CD4-positive, alpha-beta T cell (primary cell): ENCODE measurements around the gene ELF1. TPM values are rescaled to one million over a fixed set of nuclear protein-coding genes. Genes with fewer than 3 reads are reported as not detected.

Source experiments
- ATAC-seq: fragments of 200-7000 bp; cut with Tn5 transposase; one replicate; pipeline ENCODE4 v1.10.0; 2022; ENCODE audit warnings: mild to moderate bottlenecking; ENCODE audit not compliant: poor library complexity
- CTCF ChIA-PET: fragments of 350-600 bp; sonication (Branson Sonifier 250); formaldehyde crosslinking; loops from one replicate; lab custom pipeline; 2021; ENCODE audit warnings: antibody characterized with exemption, inconsistent platforms; lab: Charles Lee
- POLR2A ChIA-PET: fragments of 350-600 bp; sonication (Branson Sonifier 250); formaldehyde crosslinking; loops from one replicate; lab custom pipeline; 2021; ENCODE audit warnings: antibody characterized with exemption, inconsistent platforms; lab: Charles Lee
- DNase-seq, 14 experiments: peaks; one replicate each; pipeline ENCODE4 v3.0.0-alpha.2; 2013 to 2020; ENCODE audit warnings: mixed read lengths in 2 of 14
- H3K27ac ChIP-seq, 2 donors: one replicate each; pipeline versions ENCODE4 v1.5.1 to v1.7.0; 2013; ENCODE audit warnings: low read length in 2 of 2, low read depth in 1 of 2, mild to moderate bottlenecking in 1 of 2
- H3K27me3 ChIP-seq, 2 experiments: 1 replicate in 1 of 2; 2 replicates in 1 of 2; pipeline versions ENCODE4 v1.6.1 to v1.7.0; 2013; ENCODE audit warnings: low read length in 2 of 2, control low read depth in 1 of 2, mild to moderate bottlenecking in 1 of 2, moderate library complexity in 1 of 2; ENCODE audit not compliant: insufficient read depth in 2 of 2, control insufficient read depth in 1 of 2
- H3K36me3 ChIP-seq: one replicate; pipeline ENCODE4 v1.6.1; 2013; ENCODE audit warnings: low read length, control low read depth; ENCODE audit not compliant: insufficient read depth
- H3K4me1 ChIP-seq: one replicate; pipeline ENCODE4 v1.6.1; 2013; ENCODE audit warnings: low read length, control low read depth; ENCODE audit not compliant: insufficient read depth
- H3K4me3 ChIP-seq: one replicate; pipeline ENCODE4 v1.5.1; 2013; ENCODE audit warnings: mild to moderate bottlenecking, low read length, moderate library complexity
- H3K9me3 ChIP-seq, 2 experiments: 1 replicate in 1 of 2; 2 replicates in 1 of 2; pipeline versions ENCODE4 v1.6.1 to v1.7.0; 2013; ENCODE audit warnings: low read length in 2 of 2, mild to moderate bottlenecking in 2 of 2, control low read depth in 1 of 2, moderate library complexity in 1 of 2; ENCODE audit not compliant: control insufficient read depth in 1 of 2, insufficient read depth in 1 of 2
- H3K27ac Mint-ChIP-seq: one replicate; pipeline ENCODE4 v1.8.0; 2020; ENCODE audit warnings: mixed read lengths
- H3K27me3 Mint-ChIP-seq: one replicate; pipeline ENCODE4 v1.8.0; 2021; ENCODE audit warnings: mixed read lengths
- H3K36me3 Mint-ChIP-seq: one replicate; pipeline ENCODE4 v1.8.0; 2021; ENCODE audit warnings: low read depth, mixed read lengths
- H3K4me1 Mint-ChIP-seq: one replicate; pipeline ENCODE4 v1.8.0; 2021; ENCODE audit warnings: low read depth, mixed read lengths
- H3K4me3 Mint-ChIP-seq: one replicate; pipeline ENCODE4 v1.8.0; 2020; ENCODE audit warnings: mild to moderate bottlenecking, mixed read lengths
- H3K9me3 Mint-ChIP-seq: one replicate; pipeline ENCODE4 v1.8.0; 2020; ENCODE audit warnings: mixed read lengths
- CTCF ChIP-seq: fragments of 200-600 bp; IDR thresholded peaks from one replicate; pipeline ENCODE4 v1.8.0; 2022; ENCODE audit warnings: antibody characterized with exemption, mild to moderate bottlenecking
- intact Hi-C, 2 experiments: fragments of 100-400 bp; cut with DNase I in 1 of 2; cut with micrococcal nuclease in 1 of 2; formaldehyde crosslinking; loops; one replicate each; pipeline versions ENCODE4 v1.15.1 to v1.9.0; 2023 to 2025; cut with DNase I, micrococcal nuclease
- polyA plus RNA-seq, 2 donors: library from polyadenylated mRNA; unstranded; fragments of 120-200 nt; gene quantifications; one replicate each; pipeline ENCODE4 v1.2.1, GENCODE V29; 2013
- total RNA-seq, 174 experiments: library from RNA in 2 of 174; stranded (reverse) in 2 of 174; gene quantifications; one replicate each; pipeline ENCODE4 v1.2.3 and lab custom pipeline; 2021 to 2026

The ELF1 gene
- total RNA-seq (100 to 1,000 TPM; 354 to 358 TPM), total RNA-seq (lab: John Stamatoyannopoulos, UW) (51.3 to 701 (median 243) reads per million in 172 experiments)
- polyA plus RNA-seq (2013, experiment 1 of 2): 105 TPM
- polyA plus RNA-seq (2013, experiment 2 of 2): 122 TPM

GRCh38 chr13:41019011-41019487, at the start of gene ELF1:
Gene ELF1, minus strand, starts transcription at chr13:41019316. Its CDS starts 37,262 bp downstream, at chr13:40982054.
- Histone ChIP-seq H3K27me3 (no peaks in the 10 kb centered on the region), H3K4me3 (peak within 1 kb of the TSS; percentile 68), H3K4me1 (no peaks in the 10 kb centered on the region), H3K9me3 (no peaks in the 10 kb centered on the region), H3K27ac (peak within 1 kb of the TSS; percentile 77 to 85), H3K36me3 (peaks cover 5% of the 10 kb centered on the region)
- peak within 1 kb of the TSS; percentile 94 for H3K27ac Mint-ChIP-seq
- no peak for TF ChIP-seq CTCF
- H3K9me3 Mint-ChIP-seq: no peaks in the 10 kb centered on the region
- intact Hi-C loops: loop anchor here (1.0 to 10.0 kb wide), 7 partner anchors 11 to 1256 kb away; partner anchors contain the start of genes AKAP11 (in 1 of the 2) and WBP4 (in 1 of the 2)
- H3K4me3 Mint-ChIP-seq: peak within 1 kb of the TSS; percentile 94
- peaks cover 34% of the 10 kb centered on the region for H3K36me3 Mint-ChIP-seq
- ChIA-PET CTCF (interaction anchor here (0.8 to 4.4 kb wide), 7 partner anchors 11 to 44 kb away, joined by 3 to 29 read pairs (median 11); no protein-coding TSS in a partner anchor), POLR2A (interaction anchor here (0.6 to 9.3 kb wide), 27 partner anchors 8 to 1253 kb away, joined by 3 to 152 read pairs (median 6); partner anchors contain the start of genes AKAP11 and WBP4)
- ATAC-seq (peak; percentile 89), DNase-seq (peak in 13 of 14 experiments; percentile 39 to 89 (median 53))
- no peaks in the 10 kb centered on the region for H3K27me3 Mint-ChIP-seq
- peaks cover 49% of the 10 kb centered on the region for H3K4me1 Mint-ChIP-seq

- intact Hi-C loops: loop anchor here in 1 of 2 experiments (10.0 kb wide), 1 partner anchor 250 kb away; the partner anchor contains the start of gene NAA16
These were observed 46.0 kb upstream of the ELF1 start for GRCh38 chr13:41065078-41065477.

GRCh38 chr13:41064493-41064892, 45.4 kb upstream of the ELF1 start:
- Mint-ChIP-seq H3K36me3 (peaks cover 91% of the 10 kb centered on the region), H3K27me3 (peaks cover 14% of the 10 kb centered on the region), H3K27ac (no peak overlapping the region), H3K9me3 (no peaks in the 10 kb centered on the region), H3K4me1 (peaks cover 39% of the 10 kb centered on the region), H3K4me3 (peak overlapping the region; percentile 16)
- H3K36me3 ChIP-seq: peaks cover 36% of the 10 kb centered on the region
- ATAC-seq (no peak), DNase-seq (no peak)
- no peaks in the 10 kb centered on the region for H3K9me3 ChIP-seq
- no peaks in the 10 kb centered on the region for H3K27me3 ChIP-seq
- no peak overlapping the region for H3K27ac ChIP-seq
- no peak for TF ChIP-seq CTCF
- intact Hi-C loops: loop anchor here in 1 of 2 experiments (5.0 to 10.0 kb wide), 5 partner anchors 128 to 1208 kb away; partner anchors contain the start of genes AKAP11, KBTBD7, MRPS31 and NAA16
- no peak overlapping the region for H3K4me3 ChIP-seq
- H3K4me1 ChIP-seq: peaks cover 7% of the 10 kb centered on the region
- POLR2A ChIA-PET: no interaction called here
- CTCF ChIA-PET: interaction anchor here (0.6 to 1.8 kb wide), 4 partner anchors 10 to 144 kb away, joined by 3 to 8 read pairs (median 4); no protein-coding TSS in a partner anchor

More at GRCh38 chr13:41065078-41065477, 46.0 kb upstream of the ELF1 start:
- ATAC-seq (no peak), DNase-seq (no peak)
- Mint-ChIP-seq H3K27me3 (peaks cover 14% of the 10 kb centered on the region), H3K36me3 (peaks cover 88% of the 10 kb centered on the region), H3K9me3 (no peaks in the 10 kb centered on the region), H3K4me3 (no peak overlapping the region), H3K27ac (no peak overlapping the region), H3K4me1 (peaks cover 34% of the 10 kb centered on the region)
- no peaks in the 10 kb centered on the region for H3K27me3 ChIP-seq
- no peak overlapping the region for H3K27ac ChIP-seq
- H3K36me3 ChIP-seq: peaks cover 39% of the 10 kb centered on the region
- CTCF ChIA-PET: interaction anchor here (0.6 to 1.8 kb wide), 4 partner anchors 10 to 145 kb away, joined by 3 to 8 read pairs (median 4); no protein-coding TSS in a partner anchor
- no peak for TF ChIP-seq CTCF
- H3K4me3 ChIP-seq: no peak overlapping the region
- no peaks in the 10 kb centered on the region for H3K9me3 ChIP-seq
- H3K4me1 ChIP-seq: peaks cover 4% of the 10 kb centered on the region
- POLR2A ChIA-PET: no interaction called here
